ENCODE measurements around the gene XPC.

The XPC gene

DNA sequence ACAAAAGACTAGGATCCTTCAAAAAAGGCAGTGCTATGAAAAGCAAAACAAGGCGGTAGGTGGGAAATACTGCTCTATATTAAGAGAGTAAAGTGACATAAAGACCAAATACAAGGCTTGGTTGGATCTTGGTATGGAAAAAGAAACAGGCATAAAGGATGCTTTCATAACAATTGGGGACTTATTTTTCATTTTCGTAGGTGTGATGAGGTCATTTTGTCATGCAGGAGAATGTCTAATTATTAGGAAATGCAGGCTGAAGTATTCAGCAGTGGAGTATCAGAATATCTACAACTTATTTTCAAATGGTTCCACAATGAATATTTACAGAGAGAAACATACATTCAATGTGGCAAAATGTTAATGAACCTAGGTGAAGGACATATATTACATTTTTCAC lies 9.0 kb downstream of the XPC start:
- ChIA-PET CTCF (no interaction called here), POLR2A (interaction anchor here (2.3 kb wide), 1 partner anchor 9 kb away, joined by 10 read pairs; the partner anchor contains the start of genes LSM3 and XPC)
- TF ChIP-seq SP1 (IDR thresholded peaks at IDR 0.05) (no peak), L3MBTL2 (conservative IDR thresholded peaks at IDR 0.05) (no peak)
- DNase-seq (ENCODE audit: extremely low spot score), result no peak

DNA sequence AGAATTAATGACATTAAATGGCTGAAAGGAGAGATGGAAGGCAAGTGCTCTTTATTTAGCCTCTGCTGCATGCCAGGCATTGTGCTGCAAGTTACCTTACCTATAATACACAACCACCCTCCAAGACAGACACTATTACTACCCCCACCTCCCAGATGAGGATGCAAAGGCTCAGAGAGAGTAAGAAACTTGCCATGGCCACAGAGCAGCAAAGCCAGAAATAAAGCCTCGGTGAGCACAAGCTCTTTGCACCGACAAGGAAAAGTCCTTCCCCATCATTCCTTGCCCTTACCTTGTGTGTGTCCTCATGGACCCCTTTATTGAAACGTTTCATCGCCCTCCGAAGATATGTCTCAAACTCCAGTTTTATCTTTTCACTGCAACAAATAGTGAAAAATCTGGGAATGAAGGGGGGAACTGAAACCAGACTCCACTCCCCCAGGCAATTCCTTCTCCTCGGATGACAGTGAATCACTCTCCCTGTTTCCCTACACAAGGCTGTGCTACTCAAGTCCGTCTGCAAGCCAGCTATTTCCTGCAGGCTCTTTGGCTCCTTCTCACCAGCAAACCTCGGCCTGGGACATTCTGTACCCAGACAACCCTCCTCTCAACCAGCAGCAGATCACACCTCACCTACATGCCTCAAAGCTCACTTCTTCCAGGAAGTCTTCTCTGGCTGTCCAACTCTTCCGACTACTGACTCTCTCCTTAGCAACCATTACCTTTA lies 11.4 kb downstream of the XPC start:
- ChIA-PET CTCF (no interaction called here), POLR2A (interaction anchor here (1.5 to 2.3 kb wide), 2 partner anchors 11 to 12 kb away, joined by 6 to 10 read pairs; partner anchors contain the start of genes LSM3 and XPC)
- TF ChIP-seq FOXA1 (IDR thresholded peaks at IDR 0.05), result no peak
- no peak for TF ChIP-seq SP1 (IDR thresholded peaks at IDR 0.05)
- TF ChIP-seq ARNT (IDR thresholded peaks at IDR 0.05), result no peak
- no peak for TF ChIP-seq FOXM1 (IDR thresholded peaks at IDR 0.05; ENCODE audit: borderline replicate concordance)
- TF ChIP-seq ELF4 (IDR thresholded peaks at IDR 0.05), result no peak
- TF ChIP-seq SUZ12 (IDR thresholded peaks at IDR 0.05), result no peak
- no peak for TF ChIP-seq CTBP1 (IDR thresholded peaks at IDR 0.05; ENCODE audit: borderline replicate concordance)
- no peak for TF ChIP-seq NFRKB (IDR thresholded peaks at IDR 0.05)
- TF ChIP-seq L3MBTL2 (conservative IDR thresholded peaks at IDR 0.05), result no peak
- no peak for TF ChIP-seq BHLHE40 (IDR thresholded peaks at IDR 0.05; ENCODE audit: borderline replicate concordance)
- TF ChIP-seq LEF1 (IDR thresholded peaks at IDR 0.05; ENCODE audit: borderline replicate concordance), result no peak
- TF ChIP-seq, protein P1, sequence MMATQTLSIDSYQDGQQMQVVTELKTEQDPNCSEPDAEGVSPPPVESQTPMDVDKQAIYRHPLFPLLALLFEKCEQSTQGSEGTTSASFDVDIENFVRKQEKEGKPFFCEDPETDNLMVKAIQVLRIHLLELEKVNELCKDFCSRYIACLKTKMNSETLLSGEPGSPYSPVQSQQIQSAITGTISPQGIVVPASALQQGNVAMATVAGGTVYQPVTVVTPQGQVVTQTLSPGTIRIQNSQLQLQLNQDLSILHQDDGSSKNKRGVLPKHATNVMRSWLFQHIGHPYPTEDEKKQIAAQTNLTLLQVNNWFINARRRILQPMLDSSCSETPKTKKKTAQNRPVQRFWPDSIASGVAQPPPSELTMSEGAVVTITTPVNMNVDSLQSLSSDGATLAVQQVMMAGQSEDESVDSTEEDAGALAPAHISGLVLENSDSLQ (IDR thresholded peaks at IDR 0.05), result no peak
- TF ChIP-seq HDGF (IDR thresholded peaks at IDR 0.05; ENCODE audit: borderline replicate concordance), result no peak
- TF ChIP-seq ZNF384 (IDR thresholded peaks at IDR 0.05), result no peak

DNA sequence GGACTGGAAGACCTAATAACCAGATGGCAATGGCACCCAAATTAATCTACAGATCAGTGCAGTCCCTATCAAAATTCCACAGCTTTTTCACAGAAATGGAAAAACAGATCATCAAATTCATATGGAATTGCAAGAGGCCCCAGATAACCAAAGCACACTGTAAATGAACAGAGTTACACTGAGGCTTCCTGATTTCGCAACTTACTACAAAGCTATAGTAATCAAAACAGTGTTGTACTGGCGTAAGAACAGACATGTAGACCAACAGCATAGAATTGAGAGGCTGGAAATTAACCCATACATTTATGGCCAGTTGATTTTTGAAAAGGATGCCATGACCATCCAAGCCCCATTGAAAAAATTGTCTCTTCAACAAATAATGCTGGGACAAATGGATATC lies 16.2 kb downstream of the XPC start:
- POLR2A ChIA-PET, result interaction anchor here (1.4 kb wide), 1 partner anchor 14 kb away, joined by 3 read pairs; no protein-coding TSS in a partner anchor
- TF ChIP-seq NFRKB (IDR thresholded peaks at IDR 0.05) (no peak), FOXK2 (IDR thresholded peaks at IDR 0.05) (no peak), BHLHE40 (IDR thresholded peaks at IDR 0.05; ENCODE audit: borderline replicate concordance) (no peak), ARNT (IDR thresholded peaks at IDR 0.05) (no peak)
- CTCF ChIA-PET, result no interaction called here
- no peak for DNase-seq (ENCODE audit: extremely low spot score)

More for the DNA sequence above, 11.4 kb downstream of the XPC start:
- DNase-seq (ENCODE audit: extremely low spot score), result no peak

DNA sequence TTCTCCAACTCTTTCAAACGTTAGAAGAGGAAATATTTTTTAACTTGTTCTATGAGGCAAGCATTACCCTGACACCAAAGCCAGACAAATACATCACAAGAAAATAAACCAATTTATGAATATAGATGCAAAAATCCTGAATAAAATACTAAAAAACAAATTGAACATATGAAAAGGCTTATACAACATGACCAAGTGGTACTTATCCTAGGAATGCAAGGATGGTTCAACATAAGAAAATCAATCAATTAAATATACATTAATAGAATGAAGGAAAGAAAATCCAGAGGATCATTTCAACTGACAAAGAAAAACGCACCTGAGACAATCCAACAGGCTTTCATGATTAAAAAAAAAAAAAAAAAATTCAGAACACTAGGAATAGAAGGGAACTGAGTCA lies 17.1 kb downstream of the XPC start:
- TF ChIP-seq ARNT (IDR thresholded peaks at IDR 0.05), result no peak
- TF ChIP-seq SP1 (IDR thresholded peaks at IDR 0.05), result no peak
- TF ChIP-seq L3MBTL2 (conservative IDR thresholded peaks at IDR 0.05), result no peak
- no peak for TF ChIP-seq LEF1 (IDR thresholded peaks at IDR 0.05; ENCODE audit: borderline replicate concordance)
- no peak for TF ChIP-seq ELF4 (IDR thresholded peaks at IDR 0.05)
- CTCF ChIA-PET, result no interaction called here
- POLR2A ChIA-PET, result interaction anchor here (1.8 kb wide), 1 partner anchor 17 kb away, joined by 6 read pairs; the partner anchor contains the start of genes LSM3 and XPC
- no peak for DNase-seq (ENCODE audit: extremely low spot score)

DNA sequence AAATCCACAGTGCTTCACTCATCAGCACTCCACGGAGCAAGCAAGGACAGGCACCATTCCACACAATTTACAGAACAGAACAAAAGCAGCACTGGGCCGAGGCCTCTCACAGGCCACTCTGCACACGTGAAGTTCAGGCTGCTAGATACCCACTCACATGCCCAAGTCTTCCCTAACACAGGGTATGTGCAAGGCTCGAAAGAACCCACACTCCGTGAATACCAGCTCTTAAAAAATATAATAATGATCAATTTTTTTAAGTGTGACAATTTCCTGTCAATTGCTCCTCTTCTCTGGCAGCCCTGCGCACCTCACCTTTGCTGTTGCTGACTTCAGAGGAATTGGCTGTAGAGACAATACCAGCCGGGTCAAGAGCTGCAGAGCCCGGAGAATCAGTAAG lies 19.0 kb downstream of the XPC start:
- DNase-seq (ENCODE audit: extremely low spot score), result no peak
- CTCF ChIA-PET, result no interaction called here
- TF ChIP-seq ARNT (IDR thresholded peaks at IDR 0.05) (no peak), ZNF384 (IDR thresholded peaks at IDR 0.05) (no peak), L3MBTL2 (conservative IDR thresholded peaks at IDR 0.05) (no peak), ELF4 (IDR thresholded peaks at IDR 0.05) (no peak), CTBP1 (IDR thresholded peaks at IDR 0.05; ENCODE audit: borderline replicate concordance) (no peak), HDGF (IDR thresholded peaks at IDR 0.05; ENCODE audit: borderline replicate concordance) (no peak), TARDBP (IDR thresholded peaks at IDR 0.05) (no peak), FOXA1 (IDR thresholded peaks at IDR 0.05) (no peak), FOXK2 (IDR thresholded peaks at IDR 0.05) (no peak), SUZ12 (IDR thresholded peaks at IDR 0.05) (no peak), BHLHE40 (IDR thresholded peaks at IDR 0.05; ENCODE audit: borderline replicate concordance) (no peak)
- TF ChIP-seq, protein P1 (IDR thresholded peaks at IDR 0.05), result no peak
- POLR2A ChIA-PET, result no interaction called here

DNA sequence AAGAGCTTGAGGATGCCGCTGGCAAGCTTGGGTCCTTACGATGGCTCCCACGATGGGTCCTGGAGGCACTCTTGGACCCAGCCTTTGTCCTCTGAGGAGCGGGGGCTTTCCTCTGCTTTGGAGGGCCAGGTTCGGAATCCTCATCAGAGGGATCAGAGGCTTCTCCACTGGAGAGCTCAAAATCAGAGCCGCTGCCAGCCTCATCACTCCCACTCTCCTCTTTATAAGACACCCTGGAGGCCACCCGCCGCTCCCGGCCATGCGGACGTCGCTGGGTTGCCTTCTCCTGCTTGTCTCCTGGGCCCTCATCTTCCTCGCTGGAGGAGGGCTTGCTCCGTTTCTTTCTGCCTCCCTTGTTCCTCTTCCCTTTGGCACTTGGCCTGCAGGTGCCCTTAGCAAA lies 20.0 kb downstream of the XPC start:
- POLR2A ChIA-PET, result no interaction called here
- CTCF ChIA-PET, result no interaction called here
- TF ChIP-seq ARNT (IDR thresholded peaks at IDR 0.05), result no peak
- TF ChIP-seq CTBP1 (IDR thresholded peaks at IDR 0.05; ENCODE audit: borderline replicate concordance), result no peak
- no peak for TF ChIP-seq NFRKB (IDR thresholded peaks at IDR 0.05)
- TF ChIP-seq, protein P1 (IDR thresholded peaks at IDR 0.05), result no peak
- no peak for TF ChIP-seq TARDBP (IDR thresholded peaks at IDR 0.05)
- TF ChIP-seq ZNF384 (IDR thresholded peaks at IDR 0.05), result no peak
- no peak for TF ChIP-seq HDGF (IDR thresholded peaks at IDR 0.05; ENCODE audit: borderline replicate concordance)
- TF ChIP-seq ELF4 (IDR thresholded peaks at IDR 0.05), result no peak
- no peak for TF ChIP-seq SP1 (IDR thresholded peaks at IDR 0.05)
- TF ChIP-seq FOXK2 (IDR thresholded peaks at IDR 0.05), result no peak
- no peak for TF ChIP-seq BHLHE40 (IDR thresholded peaks at IDR 0.05; ENCODE audit: borderline replicate concordance)
- TF ChIP-seq L3MBTL2 (conservative IDR thresholded peaks at IDR 0.05), result no peak
- TF ChIP-seq FOXA1 (IDR thresholded peaks at IDR 0.05), result no peak
- no peak for TF ChIP-seq SUZ12 (IDR thresholded peaks at IDR 0.05)
- no peak for TF ChIP-seq LEF1 (IDR thresholded peaks at IDR 0.05; ENCODE audit: borderline replicate concordance)
- TF ChIP-seq FOXM1 (IDR thresholded peaks at IDR 0.05; ENCODE audit: borderline replicate concordance), result no peak
- no peak for DNase-seq (ENCODE audit: extremely low spot score)

Data from HEK293T (cell line).